ENCODE measurements around the gene CORO7.

Gene CORO7

GRCh38 chr16:4375717-4376116 lies 40.7 kb downstream of the CORO7 start:
- DNase-seq: no peak
- intact Hi-C loops (cut with DNase I): no loop called here

- peak in 6 of 10 donors; percentile 28 to 90 (median 50) for DNase-seq
- intact Hi-C loops (cut with DNase I): no loop called here
These were observed 42.3 kb downstream of the CORO7 start for GRCh38 chr16:4373909-4374742.

- peak in 1 of 10 donors; percentile 71 for DNase-seq
- intact Hi-C loops (cut with DNase I): no loop called here
These were observed 43.0 kb downstream of the CORO7 start for GRCh38 chr16:4373356-4373908.

GRCh38 chr16:4372578-4373355 lies 43.6 kb downstream of the CORO7 start:
- intact Hi-C loops (cut with DNase I): no loop called here
- peak in 2 of 10 donors; percentile 39 to 81 for DNase-seq

- no peak for DNase-seq
- intact Hi-C loops (cut with DNase I): no loop called here
These were observed 44.3 kb downstream of the CORO7 start for GRCh38 chr16:4372001-4372577.

GRCh38 chr16:4371357-4372000 lies 44.9 kb downstream of the CORO7 start, which contains the start of gene VASN:
Gene VASN, plus strand, starts transcription at chr16:4371848. Its CDS starts 9,030 bp downstream, at chr16:4380878.
- intact Hi-C loops (cut with DNase I): no loop called here

GRCh38 chr16:4370570-4371356 lies 45.6 kb downstream of the CORO7 start:
- intact Hi-C loops (cut with DNase I): no loop called here
- peak in 1 of 10 donors; percentile 36 for DNase-seq

More at GRCh38 chr16:4371357-4372000, 44.9 kb downstream of the CORO7 start, which contains the start of gene VASN:
- DNase-seq: peak; percentile 50 to 98 (median 82)

GRCh38 chr16:4370151-4370550 lies 46.2 kb downstream of the CORO7 start:
- intact Hi-C loops (cut with DNase I): no loop called here
- no peak for DNase-seq

GRCh38 chr16:4369007-4369733 lies 47.2 kb downstream of the CORO7 start:
- DNase-seq: no peak
- intact Hi-C loops (cut with DNase I): no loop called here

GRCh38 chr16:4367393-4367856 lies 49.0 kb downstream of the CORO7 start:
- intact Hi-C loops (cut with DNase I): no loop called here
- no peak for DNase-seq

- intact Hi-C loops (cut with DNase I): no loop called here
- DNase-seq: no peak
These were observed 50.4 kb downstream of the CORO7 start for GRCh38 chr16:4366016-4366415.

GRCh38 chr16:4365615-4366014 lies 50.8 kb downstream of the CORO7 start:
- intact Hi-C loops (cut with DNase I): no loop called here

GRCh38 chr16:4365014-4365406 lies 51.4 kb downstream of the CORO7 start:
- no peak for DNase-seq
- intact Hi-C loops (cut with DNase I): no loop called here

More at GRCh38 chr16:4365615-4366014, 50.8 kb downstream of the CORO7 start:
- DNase-seq: peak in 1 of 10 donors; percentile 77

GRCh38 chr16:4364196-4365013 lies 52.0 kb downstream of the CORO7 start:
- peak in 2 of 10 donors; percentile 71 to 78 for DNase-seq
- intact Hi-C loops (cut with DNase I): no loop called here

GRCh38 chr16:4362476-4363135 lies 53.8 kb downstream of the CORO7 start:
- intact Hi-C loops (cut with DNase I): no loop called here

GRCh38 chr16:4361944-4362311 lies 54.5 kb downstream of the CORO7 start:
- no peak for DNase-seq
- intact Hi-C loops (cut with DNase I): no loop called here

More at GRCh38 chr16:4362476-4363135, 53.8 kb downstream of the CORO7 start:
- peak in 7 of 10 donors; percentile 59 to 95 (median 76) for DNase-seq

Measured in posterior cingulate gyrus (tissue), 11 donors.